ENCODE results near the gene TRAPPC2L. TPM values are rescaled to one million over a fixed set of nuclear protein-coding genes. Genes with fewer than 3 reads are reported as not detected.

Gene TRAPPC2L
- total RNA-seq, 1 donor from 2014 or later, result 59.1 TPM

DNA sequence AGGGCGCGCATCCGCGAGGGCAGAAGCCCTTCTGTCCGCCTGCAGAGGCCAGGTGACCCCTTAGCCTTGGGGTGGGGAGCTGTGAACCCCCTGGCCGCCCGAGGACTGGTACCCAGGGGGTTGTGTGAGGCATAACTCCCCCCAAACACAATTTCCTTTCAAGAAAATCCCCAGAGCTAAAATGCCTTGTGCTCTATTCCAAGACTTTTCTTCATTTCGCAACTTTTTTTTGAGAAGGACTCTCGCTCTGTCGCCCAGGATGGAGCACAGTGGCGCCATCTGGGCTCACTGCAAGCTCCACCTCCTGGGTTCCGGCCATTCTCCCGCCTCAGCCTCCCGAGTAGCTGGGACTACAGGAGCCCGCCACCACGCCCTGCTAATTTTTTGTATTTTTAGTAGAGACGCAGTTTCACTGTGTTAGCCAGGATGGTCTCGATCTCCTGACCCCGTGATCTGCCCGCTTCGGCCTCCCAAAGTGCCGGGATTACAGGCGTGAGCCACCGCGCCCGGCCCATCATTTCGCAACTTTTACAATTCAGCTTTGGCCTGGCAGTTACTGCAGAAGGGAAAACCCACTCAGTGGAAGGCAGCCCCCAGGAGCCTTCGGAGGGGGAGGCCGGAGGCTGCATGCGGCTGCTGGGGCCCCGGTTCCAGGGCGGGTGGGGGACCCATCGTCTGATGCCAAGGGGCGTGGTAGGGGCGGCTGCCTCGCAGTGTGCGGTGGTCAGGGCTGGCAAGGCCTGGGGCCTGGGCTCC lies 44.2 kb upstream of the TRAPPC2L start:
- Mint-ChIP-seq H3K9me3 (ENCODE audit: unreplicated experiment) (no peaks in the 10 kb centered on the region), H3K4me3 (ENCODE audit: unreplicated experiment) (peak overlapping the region; percentile 84), H3K36me3 (ENCODE audit: low read depth, unreplicated experiment) (peaks cover 2% of the 10 kb centered on the region), H3K27ac (ENCODE audit: unreplicated experiment) (peak overlapping the region; percentile 62), H3K27me3 (ENCODE audit: low read depth, unreplicated experiment) (no peaks in the 10 kb centered on the region), H3K4me1 (ENCODE audit: low read depth, unreplicated experiment) (peaks cover 2% of the 10 kb centered on the region)
- Histone ChIP-seq H3K79me2 (ENCODE audit: insufficient read depth, low read length) (peaks cover 27% of the 10 kb centered on the region), H3K27me3 (ENCODE audit: insufficient read depth, low read length) (no peaks in the 10 kb centered on the region), H3K9me3 (ENCODE audit: insufficient read depth, low read depth, low read length) (no peaks in the 10 kb centered on the region), H3K27ac (ENCODE audit: low read depth, low read length) (peak overlapping the region; percentile 77), H3K4me2 (ENCODE audit: low read length) (peak overlapping the region; percentile 98), H3K36me3 (ENCODE audit: insufficient read depth, low read length) (peaks cover 3% of the 10 kb centered on the region), H3K4me1 (ENCODE audit: insufficient read depth, low read length) (peaks cover 19% of the 10 kb centered on the region), H4K20me1 (ENCODE audit: insufficient read depth, low read length) (peaks cover 23% of the 10 kb centered on the region), H2AFZ (ENCODE audit: low read depth, low read length) (peak overlapping the region; percentile 53), H3K9ac (ENCODE audit: low read length) (peak overlapping the region; percentile 53), H3K4me3 (ENCODE audit: insufficient read depth, low read depth, low read length) (peak overlapping the region; percentile 67)
- TF ChIP-seq, protein P1, sequence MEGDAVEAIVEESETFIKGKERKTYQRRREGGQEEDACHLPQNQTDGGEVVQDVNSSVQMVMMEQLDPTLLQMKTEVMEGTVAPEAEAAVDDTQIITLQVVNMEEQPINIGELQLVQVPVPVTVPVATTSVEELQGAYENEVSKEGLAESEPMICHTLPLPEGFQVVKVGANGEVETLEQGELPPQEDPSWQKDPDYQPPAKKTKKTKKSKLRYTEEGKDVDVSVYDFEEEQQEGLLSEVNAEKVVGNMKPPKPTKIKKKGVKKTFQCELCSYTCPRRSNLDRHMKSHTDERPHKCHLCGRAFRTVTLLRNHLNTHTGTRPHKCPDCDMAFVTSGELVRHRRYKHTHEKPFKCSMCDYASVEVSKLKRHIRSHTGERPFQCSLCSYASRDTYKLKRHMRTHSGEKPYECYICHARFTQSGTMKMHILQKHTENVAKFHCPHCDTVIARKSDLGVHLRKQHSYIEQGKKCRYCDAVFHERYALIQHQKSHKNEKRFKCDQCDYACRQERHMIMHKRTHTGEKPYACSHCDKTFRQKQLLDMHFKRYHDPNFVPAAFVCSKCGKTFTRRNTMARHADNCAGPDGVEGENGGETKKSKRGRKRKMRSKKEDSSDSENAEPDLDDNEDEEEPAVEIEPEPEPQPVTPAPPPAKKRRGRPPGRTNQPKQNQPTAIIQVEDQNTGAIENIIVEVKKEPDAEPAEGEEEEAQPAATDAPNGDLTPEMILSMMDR (IDR thresholded peaks at IDR 0.05; ENCODE audit: insufficient read depth, low read depth, low read length), result no peak
- TF ChIP-seq EZH2 (IDR thresholded peaks at IDR 0.05; ENCODE audit: insufficient read depth, low read length), result no peak
- FAIRE-seq (no peak), DNase-seq (ENCODE audit: low read depth) (peak; percentile 12)

DNA sequence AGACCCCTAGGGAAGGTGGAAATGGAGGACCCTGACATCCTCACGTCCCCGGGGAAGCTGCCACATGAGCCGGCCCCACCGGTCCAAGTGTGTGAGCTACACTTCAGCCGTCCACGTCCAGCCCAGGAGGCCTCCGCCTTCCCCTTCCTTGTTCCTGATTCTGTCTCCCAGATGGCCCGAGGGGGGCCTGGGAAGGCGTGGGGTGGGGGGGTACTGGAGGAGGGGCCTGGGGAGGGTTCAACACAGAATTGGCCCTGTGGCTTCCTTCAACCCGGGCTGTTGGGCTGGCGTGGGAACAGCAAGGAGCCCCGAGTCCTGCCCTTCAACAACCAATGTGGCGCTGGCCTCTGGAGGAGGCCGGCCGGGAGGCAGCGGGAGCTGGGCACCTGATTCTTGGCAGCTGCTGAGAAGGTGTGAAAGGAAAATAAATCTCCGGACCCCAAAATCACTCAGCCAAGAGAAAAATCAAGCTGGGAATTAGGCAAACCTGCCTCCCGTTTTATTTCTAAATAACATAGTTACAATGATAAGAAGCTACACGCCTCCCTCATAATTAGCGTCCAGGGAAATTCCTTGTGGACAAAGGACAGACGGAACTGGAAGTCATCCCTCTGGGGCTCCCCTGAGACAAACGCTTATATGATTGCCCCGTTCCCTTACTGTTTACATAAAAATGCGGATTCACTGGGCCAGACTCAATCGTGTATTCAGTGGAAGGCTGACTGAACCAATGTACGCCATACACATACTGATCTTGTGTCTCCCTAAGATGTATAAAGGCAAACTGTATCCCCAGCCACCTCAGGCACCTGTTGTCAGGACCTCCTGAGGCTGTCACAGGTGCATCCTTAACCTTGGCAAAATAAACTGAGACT lies 43.4 kb upstream of the TRAPPC2L start:
- TF ChIP-seq EZH2 (IDR thresholded peaks at IDR 0.05; ENCODE audit: insufficient read depth, low read length), result no peak
- TF ChIP-seq, protein P1 (IDR thresholded peaks at IDR 0.05; ENCODE audit: insufficient read depth, low read depth, low read length), result no peak
- no peak for DNase-seq (ENCODE audit: low read depth)
- peaks cover 23% of the 10 kb centered on the region for H4K20me1 ChIP-seq (ENCODE audit: insufficient read depth, low read length)
- no peak overlapping the region for H3K4me2 ChIP-seq (ENCODE audit: low read length)
- no peak overlapping the region for H3K4me3 Mint-ChIP-seq (ENCODE audit: unreplicated experiment)
- H3K27ac Mint-ChIP-seq (ENCODE audit: unreplicated experiment), result peak overlapping the region; percentile 47
- FAIRE-seq, result no peak
- peaks cover 19% of the 10 kb centered on the region for H3K4me1 ChIP-seq (ENCODE audit: insufficient read depth, low read length)
- no peak overlapping the region for H3K27ac ChIP-seq (ENCODE audit: low read depth, low read length)
- H3K4me1 Mint-ChIP-seq (ENCODE audit: low read depth, unreplicated experiment), result peaks cover 2% of the 10 kb centered on the region
- H2AFZ ChIP-seq (ENCODE audit: low read depth, low read length), result no peak overlapping the region
- H3K79me2 ChIP-seq (ENCODE audit: insufficient read depth, low read length), result peaks cover 27% of the 10 kb centered on the region
- no peaks in the 10 kb centered on the region for H3K9me3 ChIP-seq (ENCODE audit: insufficient read depth, low read depth, low read length)
- H3K9ac ChIP-seq (ENCODE audit: low read length), result no peak overlapping the region
- H3K36me3 Mint-ChIP-seq (ENCODE audit: low read depth, unreplicated experiment), result peaks cover 3% of the 10 kb centered on the region
- H3K9me3 Mint-ChIP-seq (ENCODE audit: unreplicated experiment), result no peaks in the 10 kb centered on the region
- no peaks in the 10 kb centered on the region for H3K27me3 Mint-ChIP-seq (ENCODE audit: low read depth, unreplicated experiment)
- no peak overlapping the region for H3K4me3 ChIP-seq (ENCODE audit: insufficient read depth, low read depth, low read length)
- H3K27me3 ChIP-seq (ENCODE audit: insufficient read depth, low read length), result no peaks in the 10 kb centered on the region
- H3K36me3 ChIP-seq (ENCODE audit: insufficient read depth, low read length), result peaks cover 3% of the 10 kb centered on the region
